Tibial artery (tissue), 4 donors: ENCODE results near the gene S100A7.
"Not testable (repeated sequence)": the region's sequence is repeated elsewhere in the genome, so short reads cannot be mapped to it uniquely, and the experiment has no call there.

Experiments used
- DNase-seq, 2 donors: peaks; one replicate each; pipeline ENCODE4 v3.0.0-alpha.2; 2019
- H3K27ac ChIP-seq, 2 donors: fragments of 200-600 bp; sonication (generic) in 1 of 2; 1 replicate in 1 of 2; 2 replicates in 1 of 2; pipeline ENCODE4 v1.5.1; 2018 to 2019; ENCODE audit warnings: mild to moderate bottlenecking in 1 of 2
- H3K27me3 ChIP-seq, 2 donors: fragments of 200-600 bp; sonication (generic) in 1 of 2; one replicate each; pipeline versions ENCODE4 v1.5.1 to v1.6.0; 2016 to 2019
- H3K36me3 ChIP-seq, 3 donors: fragments of 200-600 bp; sonication (generic) in 2 of 3; one replicate each; pipeline ENCODE4 v1.5.1; 2016 to 2019; ENCODE audit warnings: mild to moderate bottlenecking in 2 of 3
- H3K4me1 ChIP-seq, 4 donors: fragments of 200-600 bp; sonication (generic) in 2 of 4; 1 replicate in 3 of 4; 2 replicates in 1 of 4; pipeline ENCODE4 v1.5.1; 2016 to 2019
- H3K4me3 ChIP-seq, 2 donors: fragments of 200-600 bp; sonication (generic) in 1 of 2; 1 replicate in 1 of 2; 2 replicates in 1 of 2; pipeline ENCODE4 v1.5.1; 2018 to 2019; ENCODE audit warnings: mild to moderate bottlenecking in 2 of 2
- H3K9me3 ChIP-seq, 3 donors: fragments of 200-600 bp; sonication (generic) in 1 of 3; one replicate each; pipeline ENCODE4 v1.5.1; 2016 to 2019
- intact Hi-C: fragments of 100-400 bp; cut with DNase I; formaldehyde crosslinking; loops from one replicate; pipeline ENCODE4 v1.15.0; 2023; ENCODE audit warnings: low total_unique reads
- TF ChIP-seq, protein P1 (sequence below), 2 experiments: fragments of 200-600 bp in 1 of 2; fragments of 450-650 bp in 1 of 2; IDR thresholded peaks; one replicate each; pipeline ENCODE4 v1.5.1; 2017 to 2019; ENCODE audit warnings: antibody characterized with exemption in 2 of 2, mild to moderate bottlenecking in 1 of 2, moderate library complexity in 1 of 2

The S100A7 gene

DNA sequence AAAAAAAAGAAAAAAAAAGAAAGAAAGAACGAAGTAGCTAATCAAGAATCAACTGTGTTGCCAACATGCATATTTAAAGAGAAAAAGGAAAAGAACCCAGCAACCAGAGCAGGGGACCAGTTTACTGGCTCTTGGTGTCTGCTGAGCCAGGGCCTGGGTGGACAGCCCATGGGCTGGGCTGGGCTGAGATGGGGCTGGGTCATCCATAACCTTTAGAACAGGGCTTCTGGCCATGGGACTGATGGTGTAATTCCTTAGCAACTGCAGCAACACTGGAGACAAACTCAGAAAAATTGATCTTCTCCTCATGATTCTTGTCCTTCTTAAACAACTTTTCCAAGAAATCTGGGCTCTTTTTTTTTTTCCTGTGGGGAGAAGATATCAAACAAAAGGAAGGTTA lies 33.6 kb downstream of the S100A7 start:
- intact Hi-C loops, result no loop called here
- no peak overlapping the region for H3K27ac ChIP-seq
- H3K27me3 ChIP-seq, result no peaks in the 10 kb centered on the region
- H3K9me3 ChIP-seq, result no peaks in the 10 kb centered on the region
- no peaks in the 10 kb centered on the region for H3K36me3 ChIP-seq
- no peak for DNase-seq
- H3K4me3 ChIP-seq, result no peak overlapping the region
- H3K4me1 ChIP-seq, result no peaks in the 10 kb centered on the region
- TF ChIP-seq, protein P1, sequence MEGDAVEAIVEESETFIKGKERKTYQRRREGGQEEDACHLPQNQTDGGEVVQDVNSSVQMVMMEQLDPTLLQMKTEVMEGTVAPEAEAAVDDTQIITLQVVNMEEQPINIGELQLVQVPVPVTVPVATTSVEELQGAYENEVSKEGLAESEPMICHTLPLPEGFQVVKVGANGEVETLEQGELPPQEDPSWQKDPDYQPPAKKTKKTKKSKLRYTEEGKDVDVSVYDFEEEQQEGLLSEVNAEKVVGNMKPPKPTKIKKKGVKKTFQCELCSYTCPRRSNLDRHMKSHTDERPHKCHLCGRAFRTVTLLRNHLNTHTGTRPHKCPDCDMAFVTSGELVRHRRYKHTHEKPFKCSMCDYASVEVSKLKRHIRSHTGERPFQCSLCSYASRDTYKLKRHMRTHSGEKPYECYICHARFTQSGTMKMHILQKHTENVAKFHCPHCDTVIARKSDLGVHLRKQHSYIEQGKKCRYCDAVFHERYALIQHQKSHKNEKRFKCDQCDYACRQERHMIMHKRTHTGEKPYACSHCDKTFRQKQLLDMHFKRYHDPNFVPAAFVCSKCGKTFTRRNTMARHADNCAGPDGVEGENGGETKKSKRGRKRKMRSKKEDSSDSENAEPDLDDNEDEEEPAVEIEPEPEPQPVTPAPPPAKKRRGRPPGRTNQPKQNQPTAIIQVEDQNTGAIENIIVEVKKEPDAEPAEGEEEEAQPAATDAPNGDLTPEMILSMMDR (IDR thresholded peaks at IDR 0.05), result no peak

- no peaks in the 10 kb centered on the region for H3K36me3 ChIP-seq
- no peaks in the 10 kb centered on the region for H3K9me3 ChIP-seq
- H3K27me3 ChIP-seq, result peaks cover 0 to 7% of the 10 kb centered on the region in 2 donors
- intact Hi-C loops, result no loop called here
- DNase-seq, result peak in 1 of 2 donors; percentile 67
- no peak overlapping the region for H3K4me3 ChIP-seq
- no peak overlapping the region for H3K27ac ChIP-seq
- no peaks in the 10 kb centered on the region for H3K4me1 ChIP-seq
- TF ChIP-seq, protein P1 (IDR thresholded peaks at IDR 0.05), result no peak
These were observed 37.9 kb downstream of the S100A7 start for GRCh38 chr1:153422450-153423068.

DNA sequence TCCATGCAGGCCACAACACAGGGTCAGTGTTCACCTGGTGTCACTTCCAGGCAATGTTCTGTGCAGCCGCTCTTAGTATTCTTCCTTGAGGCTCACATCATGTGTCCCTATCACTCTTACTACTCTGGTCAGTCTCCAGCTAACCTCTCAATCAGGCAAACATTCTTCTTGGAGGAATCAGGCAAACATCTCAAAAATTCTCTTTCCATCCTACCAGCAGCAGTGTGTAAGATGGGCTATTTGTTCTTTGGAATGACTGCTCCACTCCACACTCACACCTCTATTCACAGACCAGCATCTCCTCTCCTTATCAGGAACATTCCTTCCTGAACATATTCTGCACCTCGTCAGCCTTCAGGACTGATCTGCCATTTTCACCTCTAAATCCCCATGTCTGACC lies 40.1 kb downstream of the S100A7 start:
- DNase-seq, result no peak
- TF ChIP-seq, protein P1 (IDR thresholded peaks at IDR 0.05), result no peak
- intact Hi-C loops, result no loop called here

DNA sequence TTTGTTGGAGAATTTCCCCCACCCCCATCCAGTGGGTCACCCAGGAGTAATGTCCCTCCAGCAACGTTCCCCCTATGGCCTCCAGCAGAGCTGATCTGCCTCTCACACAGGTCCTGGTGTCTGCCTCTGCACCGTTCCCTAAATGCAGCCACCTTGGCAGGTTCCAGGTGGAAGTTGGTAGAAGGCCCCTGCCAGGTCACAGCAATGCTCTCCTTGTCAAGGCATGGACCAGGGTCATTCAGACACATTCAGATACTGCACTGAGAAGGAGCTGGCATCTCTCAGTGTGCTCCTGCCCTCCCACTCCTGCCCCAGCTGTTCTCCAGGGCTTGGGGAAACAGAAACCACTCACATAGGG lies 41.0 kb downstream of the S100A7 start:
- H3K27me3 ChIP-seq, H3K4me1 ChIP-seq, intact Hi-C loops, H3K4me3 ChIP-seq, H3K27ac ChIP-seq, H3K9me3 ChIP-seq, H3K36me3 ChIP-seq: not testable (repeated sequence)
- DNase-seq, result peak in 1 of 2 donors; percentile 38

More for the DNA sequence above, 40.1 kb downstream of the S100A7 start:
- no peaks in the 10 kb centered on the region for H3K9me3 ChIP-seq
- no peak overlapping the region for H3K4me3 ChIP-seq
- H3K36me3 ChIP-seq, result no peaks in the 10 kb centered on the region
- peaks cover 0 to 7% of the 10 kb centered on the region in 2 donors for H3K27me3 ChIP-seq
- no peaks in the 10 kb centered on the region for H3K4me1 ChIP-seq
- H3K27ac ChIP-seq, result no peak overlapping the region

- intact Hi-C loops, result not testable (repeated sequence)
These were observed 41.6 kb downstream of the S100A7 start for GRCh38 chr1:153418758-153419435.

DNA sequence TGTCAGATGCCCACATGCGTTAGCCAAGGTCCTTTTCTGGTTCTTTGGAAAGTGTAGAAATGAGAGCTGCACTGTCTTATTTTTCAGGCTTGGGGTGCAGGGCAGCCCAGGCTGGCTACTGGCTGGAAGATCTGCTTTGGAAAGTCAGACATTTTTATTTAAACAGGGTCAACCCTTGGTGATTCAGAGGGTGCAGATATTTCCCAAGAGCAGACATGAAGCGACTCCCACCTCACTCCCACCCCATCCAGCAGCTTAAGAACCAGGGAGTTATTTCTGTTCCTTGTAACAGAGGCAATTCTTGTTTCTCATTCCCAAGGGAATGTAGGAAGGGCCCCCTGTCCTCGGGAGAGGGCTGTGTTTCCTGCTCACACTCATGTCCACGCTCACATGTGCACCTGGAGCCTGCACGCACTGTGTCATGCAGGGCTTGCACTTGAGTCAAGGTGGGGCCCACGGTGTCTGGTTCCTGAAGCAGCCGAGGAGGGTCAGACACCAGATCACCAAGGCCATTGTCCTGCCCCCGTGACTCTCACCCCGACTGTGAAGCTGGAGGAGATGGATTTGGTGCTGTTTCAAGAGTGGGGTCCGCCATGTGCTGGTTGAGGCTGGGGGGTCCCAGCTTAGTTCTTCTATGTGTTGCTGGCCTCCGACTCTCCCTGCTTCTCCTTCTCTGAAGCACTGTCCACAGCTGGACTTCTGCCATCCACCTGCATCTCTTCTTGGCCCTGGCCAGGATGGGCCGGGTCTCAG lies 43.1 kb downstream of the S100A7 start:
- DNase-seq, result no peak
- Histone ChIP-seq H3K4me3 (no peak overlapping the region), H3K9me3 (no peaks in the 10 kb centered on the region), H3K36me3 (no peaks in the 10 kb centered on the region), H3K4me1 (no peaks in the 10 kb centered on the region), H3K27me3 (peaks cover 0 to 7% of the 10 kb centered on the region in 2 donors), H3K27ac (no peak overlapping the region)
- TF ChIP-seq, protein P1 (IDR thresholded peaks at IDR 0.05), result no peak
- intact Hi-C loops, result no loop called here

More at GRCh38 chr1:153418758-153419435, 41.6 kb downstream of the S100A7 start:
- H3K4me1 ChIP-seq, H3K36me3 ChIP-seq, H3K27ac ChIP-seq, H3K9me3 ChIP-seq, H3K27me3 ChIP-seq, H3K4me3 ChIP-seq: not testable (repeated sequence)
- peak in 1 of 2 donors; percentile 11 for DNase-seq
